Astrocyte (in vitro differentiated cells and primary cell): Measurements from ENCODE around the gene HLA-B. TPM values are rescaled to one million over a fixed set of nuclear protein-coding genes. Genes with fewer than 3 reads are reported as not detected.
"Not testable (repeated sequence)": the region's sequence is repeated elsewhere in the genome, so short reads cannot be mapped to it uniquely, and the experiment has no call there.

Experiments used
- DNase-seq: peaks from one replicate; pipeline ENCODE4 v3.0.0-alpha.2; 2010; ENCODE audit warnings: low read depth
- FAIRE-seq: peaks from 2 replicates; lab custom pipeline; 2011; peaks lifted over from hg19 to GRCh38; lab: Jason Lieb, UNC
- H2AFZ ChIP-seq: 2 replicates; pipeline ENCODE4 v1.6.0; 2012; ENCODE audit warnings: low read depth, low read length, inconsistent platforms
- H3K27ac ChIP-seq: 2 replicates; pipeline ENCODE4 v1.5.1; 2011; ENCODE audit warnings: low read depth, low read length, inconsistent platforms
- H3K27me3 ChIP-seq: 2 replicates; pipeline ENCODE4 v1.6.0; 2011; ENCODE audit warnings: low read length, inconsistent platforms; ENCODE audit not compliant: insufficient read depth
- H3K36me3 ChIP-seq: 2 replicates; pipeline ENCODE4 v1.5.1; 2011; ENCODE audit warnings: low read length, inconsistent platforms; ENCODE audit not compliant: insufficient read depth
- H3K4me1 ChIP-seq: 2 replicates; pipeline ENCODE4 v1.5.1; 2011; ENCODE audit warnings: low read length, inconsistent platforms; ENCODE audit not compliant: insufficient read depth
- H3K4me2 ChIP-seq: 2 replicates; pipeline ENCODE4 v1.6.0; 2012; ENCODE audit warnings: low read length, inconsistent platforms
- H3K4me3 ChIP-seq: 2 replicates; pipeline ENCODE4 v1.5.1; 2011; ENCODE audit warnings: low read depth, mild to moderate bottlenecking, low read length, inconsistent platforms; ENCODE audit not compliant: insufficient read depth
- H3K79me2 ChIP-seq: 2 replicates; pipeline ENCODE4 v1.6.0; 2012; ENCODE audit warnings: mild to moderate bottlenecking, low read length, inconsistent platforms; ENCODE audit not compliant: insufficient read depth
- H3K9ac ChIP-seq: 2 replicates; pipeline ENCODE4 v1.6.0; 2012; ENCODE audit warnings: mild to moderate bottlenecking, low read length, inconsistent platforms
- H3K9me3 ChIP-seq: 2 replicates; pipeline ENCODE4 v1.5.1; 2012; ENCODE audit warnings: low read depth, mild to moderate bottlenecking, low read length, inconsistent platforms; ENCODE audit not compliant: insufficient read depth
- H4K20me1 ChIP-seq: 2 replicates; pipeline ENCODE4 v1.6.0; 2012; ENCODE audit warnings: low read length, inconsistent platforms; ENCODE audit not compliant: insufficient read depth
- H3K27ac Mint-ChIP-seq: one replicate; pipeline ENCODE4 v1.8.0; 2021; ENCODE audit warnings: mild to moderate bottlenecking, mixed read lengths; ENCODE audit not compliant: unreplicated experiment
- H3K27me3 Mint-ChIP-seq: one replicate; pipeline ENCODE4 v1.8.0; 2021; ENCODE audit warnings: low read depth, mixed read lengths; ENCODE audit not compliant: unreplicated experiment
- H3K36me3 Mint-ChIP-seq: one replicate; pipeline ENCODE4 v1.8.0; 2021; ENCODE audit warnings: low read depth, mixed read lengths; ENCODE audit not compliant: unreplicated experiment
- H3K4me1 Mint-ChIP-seq: one replicate; pipeline ENCODE4 v1.8.0; 2021; ENCODE audit warnings: low read depth, mixed read lengths; ENCODE audit not compliant: unreplicated experiment
- H3K4me3 Mint-ChIP-seq: one replicate; pipeline ENCODE4 v1.8.0; 2021; ENCODE audit warnings: mild to moderate bottlenecking, moderate library complexity, mixed read lengths; ENCODE audit not compliant: unreplicated experiment
- H3K9me3 Mint-ChIP-seq: one replicate; pipeline ENCODE4 v1.8.0; 2021; ENCODE audit warnings: mild to moderate bottlenecking, mixed read lengths; ENCODE audit not compliant: unreplicated experiment
- EZH2 ChIP-seq: IDR thresholded peaks from 2 replicates; pipeline ENCODE4 v1.6.1; 2012; ENCODE audit warnings: mild to moderate bottlenecking, low read length, inconsistent platforms; ENCODE audit not compliant: insufficient read depth
- total RNA-seq: library from RNA; stranded (reverse); gene quantifications from 2 replicates; pipeline ENCODE4 v1.2.1, GENCODE V29; 2021
- TF ChIP-seq, protein P1 (sequence below): IDR thresholded peaks from 2 replicates; pipeline ENCODE4 v1.5.1; 2011; ENCODE audit warnings: low read depth, mild to moderate bottlenecking, inconsistent platforms, low read length, moderate library complexity; ENCODE audit not compliant: insufficient read depth

Gene HLA-B
- total RNA-seq, 1 donor from 2014 or later: 1,493 TPM

DNA sequence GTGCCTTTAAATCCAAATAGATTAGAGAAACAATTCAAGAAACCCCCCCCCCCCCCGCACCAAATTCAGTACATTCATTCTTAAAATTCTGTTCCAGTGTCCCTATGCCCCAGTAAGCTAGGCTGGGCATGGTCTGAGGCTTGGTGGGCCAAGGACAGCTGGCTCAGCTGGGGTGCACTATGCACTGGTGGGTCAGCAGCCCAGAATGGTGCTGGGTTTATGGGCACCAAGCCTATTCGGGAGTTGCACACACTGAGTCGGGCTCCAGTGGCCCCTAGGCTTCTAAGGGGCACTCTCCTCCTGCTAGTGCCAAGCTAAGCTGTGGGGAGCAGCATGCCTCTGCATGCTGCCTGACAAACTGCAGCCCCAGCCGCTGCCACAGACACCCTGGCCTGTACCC, 20.1 kb upstream of the HLA-B start:
- H3K27me3 Mint-ChIP-seq: peaks cover 27% of the 10 kb centered on the region
- no peaks in the 10 kb centered on the region for H3K36me3 Mint-ChIP-seq
- no peaks in the 10 kb centered on the region for H3K4me1 Mint-ChIP-seq
- DNase-seq (no peak), FAIRE-seq (no peak)
- Histone ChIP-seq H2AFZ (no peak overlapping the region), H4K20me1 (no peaks in the 10 kb centered on the region), H3K36me3 (no peaks in the 10 kb centered on the region), H3K4me1 (no peaks in the 10 kb centered on the region), H3K9me3 (no peaks in the 10 kb centered on the region), H3K4me3 (no peak overlapping the region), H3K79me2 (no peaks in the 10 kb centered on the region), H3K27ac (no peak overlapping the region), H3K4me2 (no peak overlapping the region), H3K9ac (no peak overlapping the region), H3K27me3 (peaks cover 15% of the 10 kb centered on the region)
- no peak overlapping the region for H3K27ac Mint-ChIP-seq
- H3K9me3 Mint-ChIP-seq: peaks cover 1% of the 10 kb centered on the region
- TF ChIP-seq EZH2: no peak
- TF ChIP-seq, protein P1, sequence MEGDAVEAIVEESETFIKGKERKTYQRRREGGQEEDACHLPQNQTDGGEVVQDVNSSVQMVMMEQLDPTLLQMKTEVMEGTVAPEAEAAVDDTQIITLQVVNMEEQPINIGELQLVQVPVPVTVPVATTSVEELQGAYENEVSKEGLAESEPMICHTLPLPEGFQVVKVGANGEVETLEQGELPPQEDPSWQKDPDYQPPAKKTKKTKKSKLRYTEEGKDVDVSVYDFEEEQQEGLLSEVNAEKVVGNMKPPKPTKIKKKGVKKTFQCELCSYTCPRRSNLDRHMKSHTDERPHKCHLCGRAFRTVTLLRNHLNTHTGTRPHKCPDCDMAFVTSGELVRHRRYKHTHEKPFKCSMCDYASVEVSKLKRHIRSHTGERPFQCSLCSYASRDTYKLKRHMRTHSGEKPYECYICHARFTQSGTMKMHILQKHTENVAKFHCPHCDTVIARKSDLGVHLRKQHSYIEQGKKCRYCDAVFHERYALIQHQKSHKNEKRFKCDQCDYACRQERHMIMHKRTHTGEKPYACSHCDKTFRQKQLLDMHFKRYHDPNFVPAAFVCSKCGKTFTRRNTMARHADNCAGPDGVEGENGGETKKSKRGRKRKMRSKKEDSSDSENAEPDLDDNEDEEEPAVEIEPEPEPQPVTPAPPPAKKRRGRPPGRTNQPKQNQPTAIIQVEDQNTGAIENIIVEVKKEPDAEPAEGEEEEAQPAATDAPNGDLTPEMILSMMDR: no peak
- no peak overlapping the region for H3K4me3 Mint-ChIP-seq

- peaks cover 27% of the 10 kb centered on the region for H3K27me3 Mint-ChIP-seq
- DNase-seq: no peak
- no peaks in the 10 kb centered on the region for H3K79me2 ChIP-seq
- no peaks in the 10 kb centered on the region for H3K36me3 Mint-ChIP-seq
- no peak overlapping the region for H3K27ac ChIP-seq
- H3K4me2 ChIP-seq: no peak overlapping the region
- H3K4me3 Mint-ChIP-seq: no peak overlapping the region
- H4K20me1 ChIP-seq: no peaks in the 10 kb centered on the region
- H2AFZ ChIP-seq: no peak overlapping the region
- H3K9me3 ChIP-seq: no peaks in the 10 kb centered on the region
- H3K4me1 Mint-ChIP-seq: no peaks in the 10 kb centered on the region
- FAIRE-seq: no peak
- H3K27me3 ChIP-seq: peaks cover 12% of the 10 kb centered on the region
- H3K9me3 Mint-ChIP-seq: peaks cover 1% of the 10 kb centered on the region
- H3K4me1 ChIP-seq: no peaks in the 10 kb centered on the region
- H3K27ac Mint-ChIP-seq: no peak overlapping the region
- no peaks in the 10 kb centered on the region for H3K36me3 ChIP-seq
- H3K9ac ChIP-seq: no peak overlapping the region
- TF ChIP-seq, protein P1: no peak
- no peak for TF ChIP-seq EZH2
- no peak overlapping the region for H3K4me3 ChIP-seq
Observed at GRCh38 chr6:31375699-31376098, 18.7 kb upstream of the HLA-B start.

DNA sequence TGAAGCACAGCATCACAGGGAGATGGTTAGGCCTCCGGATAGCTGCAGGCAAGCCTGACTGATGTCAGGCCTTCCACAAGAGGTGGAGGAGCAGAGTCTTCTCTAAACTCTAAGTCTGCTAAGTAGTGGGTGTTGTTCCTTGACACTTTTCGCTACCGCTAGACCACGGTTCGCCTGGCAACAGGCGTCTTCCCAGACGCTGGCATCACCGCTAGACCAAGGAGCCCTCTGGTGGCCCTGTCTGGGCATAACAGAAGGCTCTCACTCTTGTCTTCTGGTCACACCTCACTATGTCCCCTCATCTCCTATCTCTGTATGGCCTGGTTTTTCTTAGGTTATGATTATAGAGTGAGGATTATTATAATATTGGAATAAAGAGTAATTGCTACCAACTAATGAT, 17.1 kb upstream of the HLA-B start:
- not testable (repeated sequence) for DNase-seq, H3K4me1 ChIP-seq, H3K4me2 ChIP-seq, FAIRE-seq, H3K27ac Mint-ChIP-seq, H3K79me2 ChIP-seq, H3K9ac ChIP-seq, H3K36me3 ChIP-seq, H4K20me1 ChIP-seq, H3K36me3 Mint-ChIP-seq, H3K9me3 Mint-ChIP-seq, H3K4me3 ChIP-seq, H3K27ac ChIP-seq, H3K4me1 Mint-ChIP-seq, H3K4me3 Mint-ChIP-seq, H3K9me3 ChIP-seq, H2AFZ ChIP-seq
- peaks cover 19% of the 10 kb centered on the region for H3K27me3 ChIP-seq
- peaks cover 24% of the 10 kb centered on the region for H3K27me3 Mint-ChIP-seq
- TF ChIP-seq, protein P1: peak; percentile 29
